Measurements from ENCODE around the gene AXIN2.
A peak's percentile ranks its signal among the peaks of the same experiment; 100 is the strongest.

Gene AXIN2

GRCh38 chr17:65561452-65562205, at the start of gene AXIN2:
Gene AXIN2 (minus strand): TSS chr17:65561648. CDS start chr17:65558620, 3,028 bp downstream.
- DNase-seq (ENCODE audit: low read depth in 2 of 2) = peak; percentile 56 to 59

GRCh38 chr17:65609749-65610148, 48.3 kb upstream of the AXIN2 start:
- DNase-seq (ENCODE audit: low read depth in 2 of 2) = no peak

GRCh38 chr17:65609286-65609685, 47.8 kb upstream of the AXIN2 start:
- no peak for DNase-seq (ENCODE audit: low read depth in 2 of 2)

DNA sequence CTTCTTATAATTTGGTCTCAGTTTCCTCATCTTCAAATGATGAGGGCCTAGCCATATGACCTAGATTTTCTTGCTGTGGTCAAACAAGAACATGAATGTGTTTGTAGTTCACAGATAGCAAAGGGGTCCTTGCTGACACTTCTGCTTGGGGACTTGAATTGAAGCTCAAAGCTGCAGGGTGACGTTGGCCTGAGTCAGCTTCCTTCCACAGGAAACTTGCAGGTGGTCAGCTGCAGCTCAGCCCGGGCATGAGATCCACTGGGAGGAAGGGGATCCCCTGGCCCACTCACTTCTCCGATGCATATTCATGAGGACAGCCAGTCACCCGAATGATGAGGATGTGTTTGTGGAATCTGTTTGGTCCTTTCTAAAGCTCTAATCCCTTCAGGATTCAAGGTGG, 42.6 kb upstream of the AXIN2 start:
- no peak for DNase-seq (ENCODE audit: low read depth in 2 of 2)

DNA sequence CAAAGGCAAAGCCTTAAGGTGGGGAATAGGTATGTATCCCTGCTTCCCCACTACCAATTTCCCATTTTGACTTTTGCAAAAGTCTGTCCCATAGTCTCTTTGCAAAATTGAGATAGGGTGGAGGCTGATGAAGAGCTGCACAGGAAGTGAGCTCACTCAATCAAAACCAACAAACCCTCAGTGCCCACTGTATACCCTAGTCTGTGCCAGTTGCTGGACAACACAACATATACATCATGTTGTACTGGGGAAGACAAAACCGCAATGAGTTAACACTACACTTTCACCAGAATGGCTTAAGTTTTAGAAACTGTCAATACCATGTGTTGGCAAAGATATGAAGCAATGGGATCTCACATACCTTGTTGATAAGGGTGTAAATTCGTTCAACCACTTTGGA, 40.4 kb upstream of the AXIN2 start:
- no peak for DNase-seq (ENCODE audit: low read depth in 2 of 2)

GRCh38 chr17:65601145-65601544, 39.7 kb upstream of the AXIN2 start:
- DNase-seq (ENCODE audit: low read depth in 2 of 2) = no peak

DNA sequence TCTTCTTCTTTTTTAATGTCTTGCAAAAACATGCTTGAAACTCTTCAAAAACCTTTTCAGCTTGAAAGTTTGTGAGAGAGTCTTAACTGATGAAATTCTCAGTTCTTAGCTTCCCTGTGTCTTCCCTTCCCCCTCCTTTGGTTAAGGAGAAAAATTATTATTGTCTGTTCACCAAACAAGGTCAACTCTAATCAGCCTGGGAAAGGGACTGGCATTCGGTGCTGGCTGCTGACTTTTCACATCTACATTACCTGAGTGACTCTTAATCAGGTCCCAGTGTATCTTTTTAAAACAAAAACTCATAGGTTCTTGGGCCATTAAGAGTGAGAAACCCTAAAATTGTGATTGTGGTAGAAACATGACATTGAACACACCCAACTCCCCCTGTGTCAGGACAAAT, 39.1 kb upstream of the AXIN2 start:
- DNase-seq (ENCODE audit: low read depth in 2 of 2) = no peak

DNA sequence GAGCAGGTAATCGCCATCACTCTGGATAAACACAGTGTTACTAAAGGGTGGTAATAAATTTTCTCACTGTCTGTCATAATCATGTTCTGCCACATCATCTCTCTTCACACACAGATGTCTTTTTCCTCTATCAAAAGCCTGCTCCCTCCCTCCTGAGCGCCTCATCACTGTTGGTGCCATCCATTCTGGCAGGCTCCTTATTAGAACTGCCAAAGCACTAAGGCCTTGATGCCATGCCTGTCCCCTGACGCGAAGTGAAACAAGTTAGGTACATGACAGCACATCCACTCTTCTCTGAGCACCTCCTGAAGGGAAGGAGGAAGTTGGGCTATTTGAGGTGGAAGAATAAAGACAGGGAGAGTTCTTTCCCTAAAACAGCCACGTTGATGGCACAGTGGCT, 38.2 kb upstream of the AXIN2 start:
- DNase-seq (ENCODE audit: low read depth in 2 of 2) = no peak

DNA sequence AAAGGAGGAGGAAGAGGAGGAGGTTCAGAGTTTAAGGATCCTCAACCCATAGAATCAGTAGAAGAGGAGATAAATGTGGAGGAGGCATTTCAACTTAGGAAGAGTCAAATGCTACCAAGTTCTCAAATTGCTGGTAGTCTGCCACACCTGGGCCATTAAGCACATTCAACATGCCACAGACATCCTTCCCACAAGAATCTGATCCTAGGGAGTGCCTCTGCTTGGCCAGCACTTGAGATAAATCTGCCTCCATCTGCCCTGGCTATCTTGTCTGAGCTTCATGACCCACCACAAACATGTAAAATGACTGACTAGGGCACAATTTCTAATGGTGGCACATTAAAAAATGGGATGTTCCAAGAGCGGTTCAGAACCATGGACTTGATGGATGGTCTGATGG, 37.3 kb upstream of the AXIN2 start:
- no peak for DNase-seq (ENCODE audit: low read depth in 2 of 2)

DNA sequence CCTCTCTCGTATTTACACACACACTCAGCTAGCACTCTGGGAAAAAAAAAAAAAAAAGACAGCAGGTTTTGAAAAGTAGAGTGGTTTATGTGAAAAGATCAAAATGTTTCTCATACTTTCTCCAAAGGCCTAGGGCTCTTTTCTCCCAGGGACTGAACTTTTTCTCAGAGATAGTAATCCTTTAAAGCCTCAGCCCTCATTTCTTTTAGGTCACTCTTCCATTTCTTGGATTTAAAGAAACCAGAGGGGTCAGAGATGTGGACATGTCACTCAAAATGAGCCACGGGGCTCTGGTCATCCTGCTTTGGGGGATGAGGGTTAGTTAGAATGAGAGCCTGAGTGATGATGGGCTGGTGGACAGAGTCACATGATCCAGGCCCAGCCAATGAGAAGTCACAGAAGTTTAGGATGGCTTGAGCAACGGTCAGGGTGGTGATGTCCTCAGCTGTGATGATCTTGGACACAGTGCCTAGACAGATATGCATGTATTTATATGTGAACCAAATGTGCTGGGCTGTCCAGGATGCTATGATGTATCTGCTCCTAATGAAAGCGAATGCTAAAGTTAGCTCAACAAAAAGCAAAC, 33.7 kb upstream of the AXIN2 start:
- DNase-seq (ENCODE audit: low read depth in 2 of 2) = no peak

DNA sequence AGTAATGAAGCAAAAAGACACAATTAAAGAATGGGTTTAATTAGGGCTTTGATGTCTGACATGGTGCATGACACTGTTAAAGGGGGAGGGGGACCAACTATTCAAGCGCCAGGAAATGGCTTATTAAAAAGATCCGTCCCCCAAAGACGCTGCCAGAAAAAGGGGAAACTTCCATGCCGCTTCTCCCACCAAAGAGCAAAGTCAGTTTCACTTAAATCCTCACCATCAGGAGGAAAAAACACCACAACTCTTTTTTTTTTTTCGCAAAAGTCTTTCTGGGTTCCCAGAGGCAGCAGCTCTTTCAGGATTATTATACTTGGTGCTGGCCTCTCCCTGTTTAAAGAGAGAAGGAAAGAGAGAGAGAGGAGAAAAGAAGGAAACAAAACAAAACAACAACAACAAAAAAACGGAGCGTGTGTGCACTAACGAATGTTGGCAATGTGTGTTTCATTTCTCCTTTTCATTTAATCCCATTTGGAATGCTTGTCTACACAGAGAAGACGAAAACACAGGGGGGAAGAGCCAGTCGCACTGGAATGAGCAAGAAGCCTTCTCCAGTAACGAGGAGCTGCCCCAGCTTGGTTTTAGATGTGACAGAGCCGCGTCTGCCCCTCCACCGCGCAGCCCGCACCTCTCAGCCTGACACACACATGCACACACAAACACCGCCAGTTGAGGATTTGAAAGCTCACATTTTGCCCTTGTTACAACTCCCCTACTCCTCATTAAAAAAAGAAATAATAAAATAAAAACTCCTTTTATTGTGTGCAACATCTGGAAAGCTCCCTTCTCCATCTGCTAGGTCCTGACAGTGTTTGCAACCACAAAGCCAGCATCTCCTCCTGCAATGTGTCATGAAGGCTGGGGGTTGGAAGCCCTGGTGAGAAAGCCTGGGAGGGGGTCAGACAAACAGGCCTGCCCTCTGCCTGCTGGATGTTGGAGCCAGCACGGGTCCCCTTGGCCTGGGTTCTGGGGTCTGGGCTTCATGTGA, 32.7 kb upstream of the AXIN2 start:
- DNase-seq (ENCODE audit: low read depth in 2 of 2) = no peak

GRCh38 chr17:65593092-65593854, 31.8 kb upstream of the AXIN2 start:
- DNase-seq (ENCODE audit: low read depth in 2 of 2) = no peak

GRCh38 chr17:65592125-65592965, 30.9 kb upstream of the AXIN2 start:
- DNase-seq (ENCODE audit: low read depth in 2 of 2) = no peak

- no peak for DNase-seq (ENCODE audit: low read depth in 2 of 2)
Observed at GRCh38 chr17:65589321-65589720, 27.9 kb upstream of the AXIN2 start.

DNA sequence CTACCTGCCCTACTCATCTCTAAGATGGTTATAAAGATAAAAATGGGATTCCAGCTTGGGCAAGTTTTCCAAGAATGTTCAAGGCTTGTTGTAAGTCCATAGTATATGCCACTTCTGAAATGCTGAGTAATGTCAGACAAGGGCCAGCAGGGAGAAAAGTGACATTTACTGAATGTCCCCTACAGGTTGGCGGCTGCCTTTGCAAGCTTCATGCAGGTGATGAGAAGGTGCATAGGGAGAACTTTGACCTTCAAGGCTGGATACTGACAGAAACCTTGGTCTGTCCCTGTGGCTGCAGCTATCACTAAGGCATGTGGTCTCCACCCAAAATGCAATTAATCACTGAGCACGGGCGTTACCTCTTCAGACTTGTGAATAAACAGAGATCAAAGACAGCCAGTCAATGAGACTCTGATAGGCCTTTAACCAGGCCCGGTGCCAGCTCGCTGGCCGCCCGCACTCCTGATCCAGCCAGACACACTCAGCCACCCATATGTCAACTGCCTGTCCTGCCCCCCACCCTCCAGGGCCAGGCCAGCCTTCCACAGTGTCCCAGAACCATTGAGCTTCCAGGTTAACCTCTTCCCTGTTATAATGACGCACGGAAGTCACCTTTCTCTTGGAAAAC, 26.8 kb upstream of the AXIN2 start:
- no peak for DNase-seq (ENCODE audit: low read depth in 2 of 2)

- DNase-seq (ENCODE audit: low read depth in 2 of 2) = no peak
Observed at GRCh38 chr17:65587534-65588180, 26.2 kb upstream of the AXIN2 start.

- no peak for DNase-seq (ENCODE audit: low read depth in 2 of 2)
Observed at GRCh38 chr17:65586899-65587298, 25.5 kb upstream of the AXIN2 start.

- no peak for DNase-seq (ENCODE audit: low read depth in 2 of 2)
Observed at GRCh38 chr17:65584604-65585521, 23.4 kb upstream of the AXIN2 start.

All from stimulated activated CD4-positive, alpha-beta T cell treated with anti-CD3 and anti-CD28 coated beads, Interleukin-1b, Interleukin-23, amount 100 ng/mL, for 1 hour (primary cell).